ENCODE results near the gene ARMCX6.
"Not testable (repeated sequence)": the region's sequence is repeated elsewhere in the genome, so short reads cannot be mapped to it uniquely, and the experiment has no call there.

Gene ARMCX6

GRCh38 chrX:101617211-101618191 is at the start of gene ARMCX6:
TSS of gene ARMCX6 (minus strand) at chrX:101618000. CDS start at chrX:101616620, 1,380 bp downstream.
- peak; percentile 52 to 60 for DNase-seq

GRCh38 chrX:101659601-101660063 is 41.8 kb upstream of the ARMCX6 start, which contains the start of gene ARMCX2:
TSS of gene ARMCX2 (minus strand) at chrX:101659850. CDS start at chrX:101657588, 2,262 bp downstream.
- DNase-seq, result no peak

- DNase-seq, result peak in 1 of 2 experiments; percentile 9
Measured at GRCh38 chrX:101658661-101659491, 41.1 kb upstream of the ARMCX6 start.

GRCh38 chrX:101657495-101657894 is 39.7 kb upstream of the ARMCX6 start:
- DNase-seq, result no peak

GRCh38 chrX:101656817-101657216 is 39.0 kb upstream of the ARMCX6 start:
- no peak for DNase-seq

GRCh38 chrX:101655534-101655933 is 37.7 kb upstream of the ARMCX6 start:
- no peak for DNase-seq

- not testable (repeated sequence) for DNase-seq
Measured at GRCh38 chrX:101647716-101648115, 29.9 kb upstream of the ARMCX6 start.

- peak; percentile 28 to 54 for DNase-seq
Measured at GRCh38 chrX:101642093-101642492, 24.3 kb upstream of the ARMCX6 start.

GRCh38 chrX:101639583-101639982 is 21.8 kb upstream of the ARMCX6 start:
- no peak for DNase-seq

- no peak for DNase-seq
Measured at GRCh38 chrX:101619364-101619763, 1.6 kb upstream of the ARMCX6 start.

- DNase-seq, result no peak
Measured at GRCh38 chrX:101605728-101606127, 12.1 kb downstream of the ARMCX6 start.

GRCh38 chrX:101605146-101605545 is 12.7 kb downstream of the ARMCX6 start:
- DNase-seq, result no peak

GRCh38 chrX:101602077-101602476 is 15.7 kb downstream of the ARMCX6 start:
- DNase-seq, result no peak

GRCh38 chrX:101599592-101599991 is 18.2 kb downstream of the ARMCX6 start:
- not testable (repeated sequence) for DNase-seq

GRCh38 chrX:101595739-101596419 is 21.9 kb downstream of the ARMCX6 start:
- peak; percentile 29 to 60 for DNase-seq

All from AML-193 (cell line).